Lower leg skin (tissue), 4 donors: ENCODE measurements around the gene USP2. TPM values are rescaled to one million over a fixed set of nuclear protein-coding genes. Genes with fewer than 3 reads are reported as not detected.

ENCODE experiments used
- DNase-seq, 2 donors: peaks; one replicate each; pipeline ENCODE4 v3.0.0-alpha.2; 2019; ENCODE audit warnings: low spot score in 2 of 2
- H3K4me3 ChIP-seq: fragments of 200-600 bp; sonication (generic); 2 replicates; pipeline ENCODE4 v1.5.1; 2017; ENCODE audit warnings: mild to moderate bottlenecking, low read depth; ENCODE audit not compliant: poor library complexity, severe bottlenecking
- POLR2A ChIP-seq, 2 donors: fragments of 450-650 bp; IDR thresholded peaks; one replicate each; pipeline ENCODE4 v1.6.1; 2016 to 2017; ENCODE audit warnings: antibody characterized with exemption in 2 of 2, mild to moderate bottlenecking in 1 of 2, moderate library complexity in 1 of 2
- WGBS, 2 donors: methylation state at CpG; one replicate each; pipeline ENCODE4 v1.1.5; 2018; 5-methylcytosine and 5-hydroxymethylcytosine counted together
- intact Hi-C: fragments of 100-400 bp; cut with DNase I; formaldehyde crosslinking; loops from one replicate; pipeline ENCODE4 v1.15.0; 2023; ENCODE audit warnings: low total_unique reads
- total RNA-seq, 4 donors: library from RNA; depleted of rRNA; stranded (reverse); fragments of >200 nt; gene quantifications; one replicate each; pipeline ENCODE4 v1.1.0, GENCODE V29; 2016
- TF ChIP-seq, protein P1 (sequence below), 3 donors: fragments of 450-650 bp; IDR thresholded peaks; one replicate each; pipeline ENCODE4 v1.5.1; 2016; ENCODE audit warnings: antibody characterized with exemption in 3 of 3, mild to moderate bottlenecking in 3 of 3, moderate library complexity in 2 of 3

Gene USP2
- total RNA-seq, 4 donors from 2014 or later = 15.0 to 35.6 (median 18.1) TPM

DNA sequence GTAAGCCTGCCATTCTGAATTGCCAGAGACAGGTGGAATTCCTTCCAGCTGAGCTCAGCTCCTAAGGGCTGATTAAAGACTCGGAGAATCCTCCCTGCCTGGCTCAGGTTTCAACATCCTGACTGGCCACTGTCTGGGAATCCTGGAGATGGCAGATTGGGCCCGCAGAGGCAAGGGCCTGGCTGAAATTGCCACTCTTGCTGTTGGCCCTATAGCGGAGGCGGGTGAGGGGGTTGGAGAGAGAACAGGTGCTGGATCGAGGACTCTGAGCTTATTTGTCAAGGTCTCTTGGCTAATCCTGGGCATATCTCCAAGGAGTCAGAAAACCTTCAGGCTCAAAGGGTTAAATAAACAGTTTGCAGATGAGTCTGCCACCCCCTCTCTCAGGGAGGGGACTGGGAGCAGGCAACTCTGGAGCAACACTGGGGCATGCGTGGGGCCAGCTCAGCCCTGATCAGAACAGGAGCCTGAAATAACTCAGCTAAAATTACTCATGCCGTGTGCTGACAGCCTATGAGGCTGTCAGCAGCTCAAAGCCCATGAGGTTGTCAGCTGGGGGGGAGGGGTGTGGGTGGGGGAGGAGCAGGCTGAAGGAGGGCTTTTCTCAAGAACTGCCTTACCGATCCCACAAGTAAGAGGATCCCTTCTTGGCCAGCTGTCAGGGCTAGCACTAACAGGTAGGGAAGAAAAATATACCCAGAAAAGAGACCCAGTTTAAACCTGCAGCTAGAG lies 20.3 kb downstream of the USP2 start:
- no peak for DNase-seq

DNA sequence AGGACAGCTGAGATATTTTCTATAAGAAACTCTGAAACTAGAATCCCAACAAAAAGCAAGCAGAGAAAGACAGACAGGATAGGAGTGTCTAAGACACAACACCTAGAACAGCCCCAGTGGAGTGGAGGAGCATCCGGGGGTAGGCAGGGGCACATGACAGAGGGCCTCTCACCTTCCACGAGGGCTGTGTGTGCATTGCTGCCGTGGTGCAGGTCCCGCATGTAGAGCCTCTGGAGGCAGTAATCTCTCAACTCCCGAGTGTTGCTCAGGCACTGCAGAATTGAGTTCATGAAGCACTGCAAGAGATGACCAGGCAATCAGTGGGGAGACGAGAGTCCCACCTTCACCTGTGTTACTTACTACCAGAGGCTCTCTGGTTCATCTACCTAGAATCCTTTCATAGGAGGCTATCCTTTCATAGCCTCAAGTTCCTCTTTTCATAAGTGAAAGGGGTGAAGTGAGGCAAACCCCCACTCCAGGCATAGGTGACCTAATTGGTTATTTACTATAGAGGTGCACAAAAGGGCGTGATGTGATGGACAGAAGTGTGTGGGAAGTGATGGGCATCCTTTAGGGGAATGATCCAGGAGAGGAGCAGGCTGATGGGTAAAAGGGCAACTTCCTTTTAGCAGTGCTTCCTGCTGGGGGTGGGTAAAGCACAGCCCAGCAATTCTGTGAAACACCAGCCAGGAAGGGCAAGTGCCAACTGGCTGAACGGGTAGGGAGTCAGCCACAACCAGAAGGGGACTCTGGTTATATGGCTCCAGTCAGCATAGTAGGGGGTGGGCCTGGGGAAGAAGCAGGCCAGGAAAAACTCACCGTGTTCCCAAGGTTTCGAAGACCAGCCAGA lies 21.9 kb downstream of the USP2 start:
- TF ChIP-seq POLR2A (IDR thresholded peaks at IDR 0.05) = no peak
- TF ChIP-seq, protein P1, sequence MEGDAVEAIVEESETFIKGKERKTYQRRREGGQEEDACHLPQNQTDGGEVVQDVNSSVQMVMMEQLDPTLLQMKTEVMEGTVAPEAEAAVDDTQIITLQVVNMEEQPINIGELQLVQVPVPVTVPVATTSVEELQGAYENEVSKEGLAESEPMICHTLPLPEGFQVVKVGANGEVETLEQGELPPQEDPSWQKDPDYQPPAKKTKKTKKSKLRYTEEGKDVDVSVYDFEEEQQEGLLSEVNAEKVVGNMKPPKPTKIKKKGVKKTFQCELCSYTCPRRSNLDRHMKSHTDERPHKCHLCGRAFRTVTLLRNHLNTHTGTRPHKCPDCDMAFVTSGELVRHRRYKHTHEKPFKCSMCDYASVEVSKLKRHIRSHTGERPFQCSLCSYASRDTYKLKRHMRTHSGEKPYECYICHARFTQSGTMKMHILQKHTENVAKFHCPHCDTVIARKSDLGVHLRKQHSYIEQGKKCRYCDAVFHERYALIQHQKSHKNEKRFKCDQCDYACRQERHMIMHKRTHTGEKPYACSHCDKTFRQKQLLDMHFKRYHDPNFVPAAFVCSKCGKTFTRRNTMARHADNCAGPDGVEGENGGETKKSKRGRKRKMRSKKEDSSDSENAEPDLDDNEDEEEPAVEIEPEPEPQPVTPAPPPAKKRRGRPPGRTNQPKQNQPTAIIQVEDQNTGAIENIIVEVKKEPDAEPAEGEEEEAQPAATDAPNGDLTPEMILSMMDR (IDR thresholded peaks at IDR 0.05) = no peak
- no peak for DNase-seq
- intact Hi-C loops = loop anchor here (5.0 kb wide), 1 partner anchor 113 kb away; no protein-coding TSS in a partner anchor
- no peak overlapping the region for H3K4me3 ChIP-seq
- WGBS, 2 donors = 85 to 87% methylated on average over 10 of the region's 10 CpGs

More for the DNA sequence above, 20.3 kb downstream of the USP2 start:
- no peak for TF ChIP-seq POLR2A (IDR thresholded peaks at IDR 0.05)
- TF ChIP-seq, protein P1 (IDR thresholded peaks at IDR 0.05) = no peak
- no peak overlapping the region for H3K4me3 ChIP-seq
- intact Hi-C loops = no loop called here
- WGBS, 2 donors = 34 to 37% methylated on average over 8 of the region's 8 CpGs

DNA sequence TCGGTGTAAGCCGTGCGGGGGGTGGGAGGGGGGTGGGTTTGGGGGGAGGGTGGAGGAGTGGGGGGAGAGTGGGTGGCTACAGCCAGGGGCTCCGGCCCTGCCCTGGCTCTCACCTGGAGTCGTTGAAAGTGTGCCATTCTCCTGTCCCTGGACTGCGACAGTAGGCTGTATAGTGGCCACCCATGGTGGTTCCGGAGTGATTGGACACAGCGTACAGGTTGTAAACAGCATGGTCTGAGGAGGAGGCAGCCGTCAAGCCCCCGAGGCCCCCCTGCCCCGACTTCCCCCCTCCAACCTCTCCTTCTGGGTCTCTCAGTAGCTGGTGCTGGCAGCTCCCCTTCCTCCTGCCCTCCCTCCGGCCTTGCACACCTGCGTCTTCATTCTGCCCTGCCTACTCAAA lies 24.4 kb downstream of the USP2 start:
- TF ChIP-seq, protein P1 (IDR thresholded peaks at IDR 0.05) = no peak
- TF ChIP-seq POLR2A (IDR thresholded peaks at IDR 0.05) = no peak
- WGBS, 2 donors = 53 to 55% methylated on average over 9 to 10 of the region's 13 CpGs
- no peak overlapping the region for H3K4me3 ChIP-seq
- intact Hi-C loops = loop anchor here (5.0 kb wide), 1 partner anchor 115 kb away; no protein-coding TSS in a partner anchor
- no peak for DNase-seq

DNA sequence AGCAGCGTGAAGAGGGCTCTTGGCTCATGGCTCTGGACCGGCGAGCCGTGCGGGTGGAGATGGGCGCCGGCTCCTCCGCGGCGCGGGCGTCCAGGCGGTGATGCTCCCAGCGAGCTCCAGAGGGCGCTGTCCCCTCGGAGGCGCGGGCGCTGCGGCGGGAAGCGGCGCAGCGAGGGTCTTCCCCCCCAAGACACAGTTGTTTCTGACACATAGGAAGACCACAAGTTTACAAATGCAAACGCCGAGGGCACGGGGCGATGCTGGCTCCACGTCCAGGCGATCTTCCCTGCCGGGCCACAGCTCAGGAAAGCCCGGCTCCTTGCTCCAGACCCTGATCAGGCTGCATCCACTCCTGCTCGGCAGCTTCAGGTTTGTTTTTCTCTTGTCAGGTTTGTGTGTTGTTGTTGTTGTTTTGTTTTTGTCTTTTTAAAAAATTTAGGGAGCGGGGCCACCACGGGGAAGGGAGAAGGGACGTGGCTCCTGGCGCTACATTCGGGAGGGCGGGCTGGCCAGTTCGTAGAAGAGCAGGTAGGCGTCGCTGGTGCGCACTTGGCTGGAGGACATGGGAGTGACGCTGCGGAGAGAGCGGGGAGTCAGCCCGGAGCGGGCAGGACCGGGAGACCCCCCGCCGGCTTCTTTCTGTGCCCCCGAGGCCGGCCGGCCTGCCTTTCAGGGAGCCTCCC lies 25.0 kb downstream of the USP2 start:
- WGBS, 2 donors = 3 to 4% methylated on average over 47 to 54 of the region's 54 CpGs
- intact Hi-C loops = loop anchor here (5.0 kb wide), 1 partner anchor 116 kb away; no protein-coding TSS in a partner anchor
- DNase-seq = peak; percentile 70 to 96

More for the DNA sequence above, 25.0 kb downstream of the USP2 start:
- TF ChIP-seq, protein P1 (IDR thresholded peaks at IDR 0.05) = peak in 1 of 3 donors; percentile 32
- no peak for TF ChIP-seq POLR2A (IDR thresholded peaks at IDR 0.05)
- no peak overlapping the region for H3K4me3 ChIP-seq
